Esophagus squamous epithelium (tissue), 5 donors: ENCODE data around the gene CNOT4. TPM values are rescaled to one million over a fixed set of nuclear protein-coding genes. Genes with fewer than 3 reads are reported as not detected.

Experiments used
- DNase-seq: peaks from one replicate; lab custom pipeline; 2025; lab: John Stamatoyannopoulos, UW
- H3K27ac ChIP-seq, 4 donors: fragments of 200-600 bp; sonication (generic); one replicate each; pipeline ENCODE4 v1.5.1; 2016 to 2019; ENCODE audit warnings: mild to moderate bottlenecking in 1 of 4
- H3K27me3 ChIP-seq, 4 donors: fragments of 200-600 bp; sonication (generic); 1 replicate in 3 of 4; 2 replicates in 1 of 4; pipeline versions ENCODE4 v1.5.1 to v1.6.0; 2017 to 2021; ENCODE audit warnings: antibody characterized with exemption in 1 of 4
- H3K36me3 ChIP-seq, 3 donors: fragments of 200-600 bp; sonication (generic); one replicate each; pipeline ENCODE4 v1.5.1; 2016 to 2019
- H3K4me1 ChIP-seq, 3 donors: fragments of 200-600 bp; sonication (generic); one replicate each; pipeline ENCODE4 v1.5.1; 2017 to 2019
- H3K4me3 ChIP-seq, 4 donors: fragments of 200-600 bp; sonication (generic); 1 replicate in 3 of 4; 2 replicates in 1 of 4; pipeline ENCODE4 v1.5.1; 2016 to 2019; ENCODE audit warnings: mild to moderate bottlenecking in 2 of 4, moderate library complexity in 1 of 4
- H3K9me3 ChIP-seq, 3 donors: fragments of 200-600 bp; sonication (generic); one replicate each; pipeline ENCODE4 v1.5.1; 2016 to 2019
- CTCF ChIP-seq, 6 experiments: fragments of 450-650 bp in 4 of 6; fragments of 200-600 bp in 2 of 6; sonication (generic) in 2 of 6; IDR thresholded peaks; one replicate each; pipeline ENCODE4 v1.5.1; 2016 to 2019; ENCODE audit warnings: antibody characterized with exemption in 6 of 6, mild to moderate bottlenecking in 4 of 6, moderate library complexity in 4 of 6
- POLR2A ChIP-seq, 4 donors: fragments of 450-650 bp; IDR thresholded peaks; one replicate each; pipeline ENCODE4 v1.6.1; 2017; ENCODE audit warnings: antibody characterized with exemption in 4 of 4, mild to moderate bottlenecking in 4 of 4, moderate library complexity in 3 of 4
- WGBS, 2 donors: methylation state at CpG; one replicate each; pipeline ENCODE4 v1.1.5; 2018; 5-methylcytosine and 5-hydroxymethylcytosine counted together
- intact Hi-C: fragments of 100-400 bp; cut with DNase I; formaldehyde crosslinking; loops from one replicate; pipeline ENCODE4 v1.15.0; 2022
- total RNA-seq, 4 donors: library from RNA; depleted of rRNA; stranded (reverse); fragments of >200 nt; gene quantifications; one replicate each; pipeline ENCODE4 v1.1.0, GENCODE V29; 2016
- donor health status: DM: yes; HTN: yes; CAD: no.

CNOT4 gene, protein sequence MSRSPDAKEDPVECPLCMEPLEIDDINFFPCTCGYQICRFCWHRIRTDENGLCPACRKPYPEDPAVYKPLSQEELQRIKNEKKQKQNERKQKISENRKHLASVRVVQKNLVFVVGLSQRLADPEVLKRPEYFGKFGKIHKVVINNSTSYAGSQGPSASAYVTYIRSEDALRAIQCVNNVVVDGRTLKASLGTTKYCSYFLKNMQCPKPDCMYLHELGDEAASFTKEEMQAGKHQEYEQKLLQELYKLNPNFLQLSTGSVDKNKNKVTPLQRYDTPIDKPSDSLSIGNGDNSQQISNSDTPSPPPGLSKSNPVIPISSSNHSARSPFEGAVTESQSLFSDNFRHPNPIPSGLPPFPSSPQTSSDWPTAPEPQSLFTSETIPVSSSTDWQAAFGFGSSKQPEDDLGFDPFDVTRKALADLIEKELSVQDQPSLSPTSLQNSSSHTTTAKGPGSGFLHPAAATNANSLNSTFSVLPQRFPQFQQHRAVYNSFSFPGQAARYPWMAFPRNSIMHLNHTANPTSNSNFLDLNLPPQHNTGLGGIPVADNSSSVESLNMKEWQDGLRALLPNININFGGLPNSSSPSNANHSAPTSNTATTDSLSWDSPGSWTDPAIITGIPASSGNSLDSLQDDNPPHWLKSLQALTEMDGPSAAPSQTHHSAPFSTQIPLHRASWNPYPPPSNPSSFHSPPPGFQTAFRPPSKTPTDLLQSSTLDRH
- total RNA-seq, result 10 to 100 TPM in 3 of 4 donors, 1 to 10 TPM in 1; 7.3 to 20.0 (median 14.0) TPM

- H3K36me3 ChIP-seq, result peaks cover 0 to 3% (median 0%) of the 10 kb centered on the region in 3 donors
- H3K27ac ChIP-seq, result peak within 1 kb of the TSS; percentile 94 to 98 (median 96)
- TF ChIP-seq POLR2A (IDR thresholded peaks at IDR 0.05), result peak in 2 of 4 donors; percentile 29 to 68
- TF ChIP-seq CTCF (IDR thresholded peaks at IDR 0.05), result no peak
- peak; percentile 79 for DNase-seq
- intact Hi-C loops, result no loop called here
- H3K9me3 ChIP-seq, result no peaks in the 10 kb centered on the region
- H3K27me3 ChIP-seq, result no peaks in the 10 kb centered on the region
- peaks cover 0 to 45% (median 30%) of the 10 kb centered on the region in 3 donors for H3K4me1 ChIP-seq
- H3K4me3 ChIP-seq, result peak within 1 kb of the TSS; percentile 77 to 94 (median 84)
- WGBS, 2 donors, result 0% methylated on average over 15 to 38 of the region's 55 CpGs
These were observed at the start of gene CNOT4 for GRCh38 chr7:135509839-135510591. Gene CNOT4, minus strand, starts transcription at chr7:135510102. Its CDS starts 71,771 bp downstream, at chr7:135438331.

DNA sequence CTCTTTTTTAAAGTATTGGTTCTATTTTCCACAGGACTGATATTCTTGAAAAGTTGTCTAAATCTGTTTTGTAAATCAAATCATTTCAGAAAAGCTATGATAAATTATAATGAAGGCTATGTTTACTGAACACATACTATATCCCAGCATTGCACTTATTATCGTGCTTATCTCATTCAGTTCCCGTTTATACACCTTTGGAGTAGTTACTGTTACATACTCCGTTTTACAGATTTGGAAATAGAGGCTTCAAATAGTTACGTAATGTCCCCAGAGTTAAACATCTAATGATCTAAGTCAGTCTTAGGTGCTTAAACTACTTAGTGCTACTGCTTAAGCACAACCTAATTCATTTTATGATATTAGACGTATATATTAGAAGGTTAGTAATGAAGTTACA is 49.0 kb upstream of the CNOT4 start:
- Histone ChIP-seq H3K4me1 (peaks cover 0 to 41% (median 9%) of the 10 kb centered on the region in 3 donors), H3K9me3 (no peaks in the 10 kb centered on the region), H3K27ac (peak overlapping the region; percentile 95 to 96 (median 96)), H3K4me3 (peak overlapping the region; percentile 68 to 73 (median 72)), H3K27me3 (no peaks in the 10 kb centered on the region), H3K36me3 (no peaks in the 10 kb centered on the region)
- TF ChIP-seq CTCF (IDR thresholded peaks at IDR 0.05) (no peak), POLR2A (IDR thresholded peaks at IDR 0.05) (no peak)
- DNase-seq, result no peak
- intact Hi-C loops, result loop anchor here (5.0 kb wide), 1 partner anchor 277 kb away; no protein-coding TSS in a partner anchor
- WGBS, 2 donors, result 48 to 55% methylated on average over 5 of the region's 5 CpGs

- intact Hi-C loops, result loop anchor here (5.0 kb wide), 1 partner anchor 276 kb away; no protein-coding TSS in a partner anchor
- Histone ChIP-seq H3K27me3 (no peaks in the 10 kb centered on the region), H3K4me3 (peak overlapping the region; percentile 68 to 73 (median 72)), H3K36me3 (no peaks in the 10 kb centered on the region), H3K27ac (peak overlapping the region; percentile 95 to 96 (median 96)), H3K4me1 (peaks cover 0 to 41% (median 9%) of the 10 kb centered on the region in 3 donors), H3K9me3 (no peaks in the 10 kb centered on the region)
- TF ChIP-seq POLR2A (IDR thresholded peaks at IDR 0.05), result no peak
- peak; percentile 44 to 67 (median 48) for TF ChIP-seq CTCF (IDR thresholded peaks at IDR 0.05)
- WGBS, 2 donors, result 0 to 1% methylated on average over 15 to 16 of the region's 16 CpGs
- no peak for DNase-seq
These were observed 48.5 kb upstream of the CNOT4 start for GRCh38 chr7:135558337-135558767.

DNA sequence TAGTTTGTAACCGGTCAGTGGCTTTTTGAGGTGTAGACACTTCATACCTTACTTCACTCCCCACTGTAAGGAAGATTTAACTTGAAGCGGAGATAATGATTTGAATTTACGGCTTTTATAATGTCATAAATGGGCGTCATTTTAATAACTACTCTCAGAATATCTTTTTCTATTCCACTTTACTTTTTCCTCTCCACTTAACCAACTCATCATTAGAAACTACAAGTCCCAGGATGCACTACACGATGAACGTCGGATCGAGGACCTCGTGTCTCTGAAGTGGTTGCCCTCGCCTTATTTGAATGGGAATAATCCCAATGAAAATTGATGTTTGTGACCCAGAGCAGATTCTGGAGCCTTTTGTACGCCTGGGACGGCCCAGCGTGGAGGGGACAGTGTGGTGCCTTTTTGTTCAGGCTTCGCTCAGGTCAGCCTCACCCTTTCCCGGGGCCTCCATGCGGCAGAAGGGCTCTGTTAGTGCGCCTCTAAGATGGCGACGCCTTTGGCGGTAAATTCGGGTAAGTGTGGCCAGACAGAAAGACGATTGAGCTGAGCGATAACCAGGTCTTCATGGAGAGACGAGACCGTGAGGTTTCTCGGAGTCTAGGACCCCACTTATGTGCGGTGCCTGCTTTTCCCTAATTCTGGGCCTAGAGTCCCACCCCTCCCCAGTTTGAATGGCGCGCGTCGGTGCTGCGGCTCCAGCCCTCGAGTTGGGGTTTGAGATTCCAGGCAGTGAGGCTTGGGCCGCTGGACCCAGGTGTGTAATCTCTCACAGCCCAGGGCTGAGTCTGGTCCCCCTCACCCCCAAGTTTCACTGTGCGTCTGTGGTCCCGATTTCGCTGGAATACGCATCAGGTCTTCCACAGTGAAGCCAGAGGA is 47.8 kb upstream of the CNOT4 start, which contains the start of gene NUP205:
TSS of gene NUP205 (plus strand) at position 463 of the 882 bp plus-strand sequence. CDS start at position 491, 28 bp downstream.
- intact Hi-C loops, result loop anchor here (5.0 kb wide), 1 partner anchor 275 kb away; no protein-coding TSS in a partner anchor
- Histone ChIP-seq H3K36me3 (no peaks in the 10 kb centered on the region), H3K27me3 (no peaks in the 10 kb centered on the region), H3K4me3 (peak within 1 kb of the TSS; percentile 68 to 73 (median 72)), H3K4me1 (peaks cover 0 to 41% (median 9%) of the 10 kb centered on the region in 3 donors), H3K27ac (peak within 1 kb of the TSS; percentile 95 to 96 (median 96)), H3K9me3 (no peaks in the 10 kb centered on the region)
- peak in 3 of 6 experiments; percentile 20 to 39 (median 25) for TF ChIP-seq CTCF (IDR thresholded peaks at IDR 0.05)
- peak in 2 of 4 donors; percentile 13 to 26 for TF ChIP-seq POLR2A (IDR thresholded peaks at IDR 0.05)
- DNase-seq, result no peak
- 5% methylated on average over 16 to 19 of the region's 38 CpGs for WGBS, 2 donors
